ENCODE results near the gene C1orf50.

C1orf50 gene

GRCh38 chr1:42816585-42817439 lies 49.8 kb downstream of the C1orf50 start, which contains the start of the genes ERMAP and SVBP:
Gene ERMAP (plus strand): TSS chr1:42817122. CDS start chr1:42830449, 13,327 bp downstream.
Gene SVBP (minus strand): TSS chr1:42817397. CDS start chr1:42816544, 853 bp downstream.
- TF ChIP-seq Cebpa-rat (IDR thresholded peaks at IDR 0.05), result no peak
- Histone ChIP-seq H3K27ac (peak within 1 kb of the TSS; percentile 96 to 100 (median 99)), H3K9me3 (replicated peaks in 1 of 11) (no peaks in the 10 kb centered on the region), H4K20me1 (peaks cover 0 to 11% (median 0%) of the 10 kb centered on the region in 11 experiments; a peak in 2 of 22 replicates), H3K9ac (peak within 1 kb of the TSS; percentile 94 to 99 (median 98)), H3K36me3 (peaks cover 0 to 15% (median 10%) of the 10 kb centered on the region in 11 experiments; a peak in 12 of 22 replicates), H3K4me2 (peak within 1 kb of the TSS; percentile 91 to 98 (median 95)), H3K4me1 (peaks cover 19 to 28% (median 21%) of the 10 kb centered on the region in 10 experiments), H3K4me3 (peak within 1 kb of the TSS; percentile 62 to 80 (median 71)), H3K27me3 (no peaks in the 10 kb centered on the region)

DNA sequence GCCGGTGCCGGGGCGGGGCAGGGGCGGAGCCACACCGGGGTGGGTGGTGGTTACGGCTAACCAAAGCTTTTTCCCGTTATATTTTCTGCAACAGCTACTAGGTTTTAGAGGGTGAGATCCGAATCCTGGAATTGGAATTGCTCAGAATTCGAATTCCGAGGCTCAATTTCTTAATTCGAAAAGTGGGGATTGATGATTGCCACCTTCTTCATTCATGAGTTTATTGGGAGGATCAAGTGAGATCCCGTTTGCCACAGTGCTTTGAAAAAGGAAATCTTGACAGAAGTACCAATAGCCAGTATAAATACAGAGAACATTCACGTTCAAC lies 50.4 kb downstream of the C1orf50 start:
- H3K4me2 ChIP-seq, result peak overlapping the region; percentile 71 to 91 (median 86)
- TF ChIP-seq Cebpa-rat (IDR thresholded peaks at IDR 0.05), result no peak
- H3K4me3 ChIP-seq, result peak overlapping the region; percentile 62 to 80 (median 71)
- peaks cover 0 to 15% (median 10%) of the 10 kb centered on the region in 11 experiments; a peak in 12 of 22 replicates for H3K36me3 ChIP-seq
- H3K27me3 ChIP-seq, result no peaks in the 10 kb centered on the region
- peak overlapping the region; percentile 94 to 99 (median 98); a peak in 21 of 22 replicates for H3K9ac ChIP-seq
- H3K27ac ChIP-seq, result peak overlapping the region; percentile 96 to 100 (median 99); a peak in 21 of 22 replicates
- H3K9me3 ChIP-seq (replicated peaks in 1 of 11), result no peaks in the 10 kb centered on the region
- peaks cover 0 to 11% (median 0%) of the 10 kb centered on the region in 11 experiments; a peak in 2 of 22 replicates for H4K20me1 ChIP-seq
- H3K4me1 ChIP-seq, result peaks cover 19 to 32% (median 26%) of the 10 kb centered on the region in 10 experiments

DNA sequence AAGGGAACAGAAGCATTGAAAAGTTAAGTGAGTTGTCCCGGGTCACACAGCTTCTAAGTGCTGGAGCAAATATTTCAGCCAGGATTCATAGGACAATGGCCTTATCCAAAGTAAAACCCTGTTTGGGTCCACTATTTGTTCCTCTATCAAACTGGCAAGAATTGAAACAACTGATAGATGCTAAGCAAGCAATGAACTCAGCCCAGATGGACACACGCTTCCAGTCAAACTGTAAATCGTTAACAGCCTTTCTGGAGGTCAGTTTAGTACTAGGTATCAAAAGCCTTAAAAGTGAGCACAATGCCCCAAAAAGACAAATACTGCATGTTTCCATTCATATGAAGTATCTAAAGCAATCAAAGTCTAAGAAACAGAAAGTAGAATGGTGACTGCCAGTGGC lies 50.9 kb downstream of the C1orf50 start:
- Histone ChIP-seq H3K36me3 (peaks cover 0 to 15% (median 10%) of the 10 kb centered on the region in 11 experiments; a peak in 12 of 22 replicates), H3K9ac (peak overlapping the region in 6 of 11 experiments; percentile 97 to 99 (median 98); a peak in 5 of 22 replicates), H3K4me2 (peak overlapping the region; percentile 71 to 91 (median 86); a peak in 21 of 22 replicates), H3K4me3 (peak overlapping the region in 7 of 10 experiments; percentile 62 to 80 (median 72); a peak in 10 of 20 replicates), H3K27me3 (no peaks in the 10 kb centered on the region), H3K4me1 (peaks cover 19 to 38% (median 27%) of the 10 kb centered on the region in 10 experiments), H3K9me3 (replicated peaks in 1 of 11) (no peaks in the 10 kb centered on the region), H4K20me1 (peaks cover 0 to 11% (median 0%) of the 10 kb centered on the region in 11 experiments; a peak in 2 of 22 replicates), H3K27ac (no peak overlapping the region)
- no peak for TF ChIP-seq Cebpa-rat (IDR thresholded peaks at IDR 0.05)

DNA sequence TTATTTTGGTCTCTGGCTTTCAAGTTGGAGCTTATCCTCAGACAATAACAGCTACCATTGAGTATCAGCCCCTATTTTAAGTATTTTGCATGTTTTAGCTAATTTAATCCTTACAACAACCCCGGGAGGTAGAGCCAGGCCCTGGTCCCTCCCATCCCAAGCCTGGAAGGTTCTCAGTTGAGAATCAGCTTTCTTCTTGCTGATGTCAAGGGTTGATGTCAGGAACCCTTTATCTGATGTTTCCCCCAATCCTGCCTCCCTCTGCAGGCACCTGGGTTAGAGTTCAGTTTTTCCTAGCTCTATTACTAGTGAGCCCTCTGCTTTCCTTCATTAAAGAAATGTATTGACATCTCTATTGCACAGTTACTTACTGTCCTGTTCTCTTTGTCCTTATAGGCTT lies 53.8 kb downstream of the C1orf50 start:
- H3K4me3 ChIP-seq, result no peak overlapping the region
- H3K4me1 ChIP-seq, result peaks cover 16 to 41% (median 25%) of the 10 kb centered on the region in 10 experiments
- H3K9me3 ChIP-seq (replicated peaks in 1 of 11), result no peaks in the 10 kb centered on the region
- H3K4me2 ChIP-seq, result no peak overlapping the region
- H3K36me3 ChIP-seq, result peaks cover 0 to 5% (median 0%) of the 10 kb centered on the region in 11 experiments; a peak in 3 of 22 replicates
- no peaks in the 10 kb centered on the region for H3K27me3 ChIP-seq
- H3K9ac ChIP-seq, result no peak overlapping the region
- no peak overlapping the region for H3K27ac ChIP-seq
- TF ChIP-seq Cebpa-rat (IDR thresholded peaks at IDR 0.05), result no peak
- H4K20me1 ChIP-seq, result peaks cover 0 to 10% (median 0%) of the 10 kb centered on the region in 11 experiments; a peak in 2 of 22 replicates

DNA sequence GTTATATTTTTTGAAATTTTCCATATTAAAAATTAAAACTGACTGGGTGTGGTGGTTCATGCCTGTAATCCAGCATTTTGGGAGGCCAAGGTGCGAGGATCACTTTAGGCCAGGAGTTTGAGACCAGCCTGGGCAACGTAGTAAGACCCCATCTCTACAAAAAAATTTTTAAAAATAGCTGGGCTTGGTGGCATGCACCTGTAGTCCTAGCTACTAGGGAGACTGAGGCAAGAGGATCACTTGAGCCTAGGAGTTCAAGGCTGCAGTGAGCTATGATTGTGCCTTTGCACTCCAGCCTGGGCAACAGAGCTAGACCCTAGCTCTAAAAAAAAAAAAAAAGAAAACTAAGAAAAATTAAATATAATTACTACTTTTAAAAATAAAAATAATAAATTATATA lies 54.6 kb downstream of the C1orf50 start:
- peaks cover 8 to 33% (median 16%) of the 10 kb centered on the region in 10 experiments; a peak in 19 of 20 replicates for H3K4me1 ChIP-seq

GRCh38 chr1:42822800-42823392 lies 55.8 kb downstream of the C1orf50 start:
- Histone ChIP-seq H3K9ac (no peak overlapping the region), H3K27ac (no peak overlapping the region), H3K4me2 (0 out of 22 replicates have a peak overlapping the region, but pooled peaks of 1 of the 11 experiments have one; percentile 4)

More for the DNA sequence above, 54.6 kb downstream of the C1orf50 start:
- no peaks in the 10 kb centered on the region for H3K27me3 ChIP-seq
- H3K9ac ChIP-seq, result no peak overlapping the region
- TF ChIP-seq Cebpa-rat (IDR thresholded peaks at IDR 0.05), result no peak
- no peak overlapping the region for H3K4me3 ChIP-seq
- H3K4me2 ChIP-seq, result peak overlapping the region in 1 of 11 experiments; percentile 46; a peak in 3 of 22 replicates
- peaks cover 0 to under 1% (median 0%) of the 10 kb centered on the region in 11 experiments; a peak in 2 of 22 replicates for H4K20me1 ChIP-seq
- H3K27ac ChIP-seq, result no peak overlapping the region
- no peaks in the 10 kb centered on the region for H3K9me3 ChIP-seq (replicated peaks in 1 of 11)
- peaks cover 0 to 5% (median 0%) of the 10 kb centered on the region in 11 experiments; a peak in 4 of 22 replicates for H3K36me3 ChIP-seq

GRCh38 chr1:42824481-42825035 lies 57.5 kb downstream of the C1orf50 start:
- no peak overlapping the region for H3K4me3 ChIP-seq
- H3K4me1 ChIP-seq, result peaks cover 0 to 21% (median 9%) of the 10 kb centered on the region in 10 experiments; a peak in 12 of 20 replicates
- no peak overlapping the region for H3K9ac ChIP-seq
- peaks cover 0 to 30% (median 0%) of the 10 kb centered on the region in 11 experiments; a peak in 8 of 22 replicates for H3K36me3 ChIP-seq
- no peaks in the 10 kb centered on the region for H4K20me1 ChIP-seq
- no peak overlapping the region for H3K4me2 ChIP-seq
- H3K9me3 ChIP-seq (replicated peaks in 1 of 11), result no peaks in the 10 kb centered on the region
- no peaks in the 10 kb centered on the region for H3K27me3 ChIP-seq
- no peak overlapping the region for H3K27ac ChIP-seq
- TF ChIP-seq Cebpa-rat (IDR thresholded peaks at IDR 0.05), result no peak

More at GRCh38 chr1:42822800-42823392, 55.8 kb downstream of the C1orf50 start:
- Histone ChIP-seq H3K36me3 (peaks cover 0 to 14% (median 0%) of the 10 kb centered on the region in 11 experiments; a peak in 5 of 22 replicates), H3K27me3 (no peaks in the 10 kb centered on the region), H3K9me3 (replicated peaks in 1 of 11) (no peaks in the 10 kb centered on the region), H3K4me1 (peaks cover 2 to 29% (median 11%) of the 10 kb centered on the region in 10 experiments; a peak in 18 of 20 replicates), H3K4me3 (no peak overlapping the region), H4K20me1 (no peaks in the 10 kb centered on the region)
- TF ChIP-seq Cebpa-rat (IDR thresholded peaks at IDR 0.05), result no peak

- no peaks in the 10 kb centered on the region for H3K9me3 ChIP-seq (replicated peaks in 1 of 11)
- H3K27me3 ChIP-seq, result no peaks in the 10 kb centered on the region
- H4K20me1 ChIP-seq, result no peaks in the 10 kb centered on the region
- no peak for TF ChIP-seq Cebpa-rat (IDR thresholded peaks at IDR 0.05)
- no peak overlapping the region for H3K4me2 ChIP-seq
- no peak overlapping the region for H3K27ac ChIP-seq
- H3K36me3 ChIP-seq, result peaks cover 0 to 36% (median 3%) of the 10 kb centered on the region in 11 experiments; a peak in 10 of 22 replicates
- no peak overlapping the region for H3K4me3 ChIP-seq
- H3K9ac ChIP-seq, result no peak overlapping the region
- H3K4me1 ChIP-seq, result peaks cover 0 to 17% (median 9%) of the 10 kb centered on the region in 10 experiments; a peak in 12 of 20 replicates
Measured at GRCh38 chr1:42825036-42825851, 58.2 kb downstream of the C1orf50 start.
